Loucy (cell line): ENCODE data around the gene KRTAP21-3.

Source experiments
- EZH2phosphoT487 ChIP-seq: fragments of 200-600 bp; IDR thresholded peaks from 2 replicates; pipeline ENCODE4 v1.6.1; 2018; ENCODE audit warnings: antibody characterized with exemption, mild to moderate bottlenecking, moderate library complexity, borderline replicate concordance
- TF ChIP-seq, protein P1 (sequence below): fragments of 200-600 bp; sonication (generic); conservative IDR thresholded peaks from 2 replicates; pipeline ENCODE4 v1.5.1; 2014; ENCODE audit warnings: mild to moderate bottlenecking, antibody characterized with exemption, low read length

DNA sequence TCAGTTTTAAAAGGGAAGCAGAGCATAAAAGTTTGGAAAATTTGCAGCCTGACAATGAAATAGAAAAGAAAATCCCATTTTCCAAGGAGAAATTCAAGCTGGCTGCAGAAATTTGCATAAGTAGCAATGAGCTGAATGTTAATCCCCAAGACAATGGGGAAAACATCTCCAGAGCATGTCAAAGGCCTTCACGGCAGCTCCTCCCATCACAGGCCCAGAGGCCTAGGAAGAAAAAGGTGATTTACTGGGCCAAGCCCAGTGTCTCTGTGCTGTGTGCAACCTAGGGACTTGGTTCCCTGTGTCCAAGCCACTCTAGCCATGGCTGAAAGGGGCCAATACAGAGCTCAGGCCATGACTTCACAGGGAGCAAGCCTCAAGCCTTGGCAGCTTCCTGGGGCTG lies 49.8 kb downstream of the KRTAP21-3 start:
- TF ChIP-seq, protein P1, sequence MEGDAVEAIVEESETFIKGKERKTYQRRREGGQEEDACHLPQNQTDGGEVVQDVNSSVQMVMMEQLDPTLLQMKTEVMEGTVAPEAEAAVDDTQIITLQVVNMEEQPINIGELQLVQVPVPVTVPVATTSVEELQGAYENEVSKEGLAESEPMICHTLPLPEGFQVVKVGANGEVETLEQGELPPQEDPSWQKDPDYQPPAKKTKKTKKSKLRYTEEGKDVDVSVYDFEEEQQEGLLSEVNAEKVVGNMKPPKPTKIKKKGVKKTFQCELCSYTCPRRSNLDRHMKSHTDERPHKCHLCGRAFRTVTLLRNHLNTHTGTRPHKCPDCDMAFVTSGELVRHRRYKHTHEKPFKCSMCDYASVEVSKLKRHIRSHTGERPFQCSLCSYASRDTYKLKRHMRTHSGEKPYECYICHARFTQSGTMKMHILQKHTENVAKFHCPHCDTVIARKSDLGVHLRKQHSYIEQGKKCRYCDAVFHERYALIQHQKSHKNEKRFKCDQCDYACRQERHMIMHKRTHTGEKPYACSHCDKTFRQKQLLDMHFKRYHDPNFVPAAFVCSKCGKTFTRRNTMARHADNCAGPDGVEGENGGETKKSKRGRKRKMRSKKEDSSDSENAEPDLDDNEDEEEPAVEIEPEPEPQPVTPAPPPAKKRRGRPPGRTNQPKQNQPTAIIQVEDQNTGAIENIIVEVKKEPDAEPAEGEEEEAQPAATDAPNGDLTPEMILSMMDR: no peak
- TF ChIP-seq EZH2phosphoT487: no peak
